ENCODE data around the gene RELN. TPM values are rescaled to one million over a fixed set of nuclear protein-coding genes. Genes with fewer than 3 reads are reported as not detected.
"Not testable (repeated sequence)": the region's sequence is repeated elsewhere in the genome, so short reads cannot be mapped to it uniquely, and the experiment has no call there.

RELN gene
- total RNA-seq, 1 donor from 2014 or later, result 17.5 TPM

DNA sequence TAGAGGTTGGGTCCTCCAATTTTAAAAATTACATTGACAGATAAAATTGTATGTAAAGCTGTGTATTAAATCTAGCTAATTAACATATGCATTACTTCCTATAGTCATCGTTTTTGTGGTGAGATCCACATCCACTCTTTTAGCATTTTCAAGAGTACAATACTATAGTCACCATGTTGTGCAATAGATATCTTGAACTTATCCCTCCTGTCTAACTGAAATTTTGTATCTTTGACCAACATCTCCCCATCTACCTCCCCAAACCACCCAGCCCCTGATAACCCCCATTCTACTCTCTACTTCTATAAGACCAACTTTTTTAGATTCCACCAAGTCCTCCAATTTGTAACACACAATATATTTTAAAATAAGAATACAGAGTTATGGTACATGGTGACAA lies 208.0 kb downstream of the RELN start:
- Mint-ChIP-seq H3K27me3 (no peaks in the 10 kb centered on the region), H3K9me3 (no peaks in the 10 kb centered on the region), H3K4me1 (ENCODE audit: unreplicated experiment) (no peaks in the 10 kb centered on the region), H3K36me3 (no peaks in the 10 kb centered on the region), H3K27ac (no peak overlapping the region), H3K4me3 (no peak overlapping the region)
- TF ChIP-seq, protein P1, sequence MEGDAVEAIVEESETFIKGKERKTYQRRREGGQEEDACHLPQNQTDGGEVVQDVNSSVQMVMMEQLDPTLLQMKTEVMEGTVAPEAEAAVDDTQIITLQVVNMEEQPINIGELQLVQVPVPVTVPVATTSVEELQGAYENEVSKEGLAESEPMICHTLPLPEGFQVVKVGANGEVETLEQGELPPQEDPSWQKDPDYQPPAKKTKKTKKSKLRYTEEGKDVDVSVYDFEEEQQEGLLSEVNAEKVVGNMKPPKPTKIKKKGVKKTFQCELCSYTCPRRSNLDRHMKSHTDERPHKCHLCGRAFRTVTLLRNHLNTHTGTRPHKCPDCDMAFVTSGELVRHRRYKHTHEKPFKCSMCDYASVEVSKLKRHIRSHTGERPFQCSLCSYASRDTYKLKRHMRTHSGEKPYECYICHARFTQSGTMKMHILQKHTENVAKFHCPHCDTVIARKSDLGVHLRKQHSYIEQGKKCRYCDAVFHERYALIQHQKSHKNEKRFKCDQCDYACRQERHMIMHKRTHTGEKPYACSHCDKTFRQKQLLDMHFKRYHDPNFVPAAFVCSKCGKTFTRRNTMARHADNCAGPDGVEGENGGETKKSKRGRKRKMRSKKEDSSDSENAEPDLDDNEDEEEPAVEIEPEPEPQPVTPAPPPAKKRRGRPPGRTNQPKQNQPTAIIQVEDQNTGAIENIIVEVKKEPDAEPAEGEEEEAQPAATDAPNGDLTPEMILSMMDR (conservative IDR thresholded peaks at IDR 0.05), result no peak
- DNase-seq (ENCODE audit: extremely low spot score, unreplicated experiment), result no peak

DNA sequence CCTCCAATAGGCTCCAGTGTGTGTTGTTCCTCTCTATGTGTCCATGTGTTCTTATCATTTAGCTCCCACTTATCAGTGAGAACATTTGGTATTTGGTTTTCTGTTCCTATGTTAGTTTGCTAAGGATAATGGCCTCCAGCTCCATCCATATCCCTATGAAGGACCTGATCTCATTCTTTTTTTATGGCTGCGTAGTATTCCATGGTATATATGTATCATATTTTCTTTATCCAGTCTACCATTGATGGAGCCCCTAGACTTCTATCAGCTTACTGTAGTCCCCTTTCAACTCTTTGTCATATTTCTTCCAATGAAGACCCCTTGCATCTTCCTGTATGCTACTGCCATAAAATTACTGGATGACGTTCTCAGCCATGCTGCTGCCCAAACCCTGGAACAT lies 208.9 kb downstream of the RELN start:
- not testable (repeated sequence) for H3K27me3 Mint-ChIP-seq; DNase-seq (ENCODE audit: extremely low spot score, unreplicated experiment); H3K4me1 Mint-ChIP-seq (ENCODE audit: unreplicated experiment); H3K4me3 Mint-ChIP-seq; H3K9me3 Mint-ChIP-seq; H3K36me3 Mint-ChIP-seq; H3K27ac Mint-ChIP-seq

DNA sequence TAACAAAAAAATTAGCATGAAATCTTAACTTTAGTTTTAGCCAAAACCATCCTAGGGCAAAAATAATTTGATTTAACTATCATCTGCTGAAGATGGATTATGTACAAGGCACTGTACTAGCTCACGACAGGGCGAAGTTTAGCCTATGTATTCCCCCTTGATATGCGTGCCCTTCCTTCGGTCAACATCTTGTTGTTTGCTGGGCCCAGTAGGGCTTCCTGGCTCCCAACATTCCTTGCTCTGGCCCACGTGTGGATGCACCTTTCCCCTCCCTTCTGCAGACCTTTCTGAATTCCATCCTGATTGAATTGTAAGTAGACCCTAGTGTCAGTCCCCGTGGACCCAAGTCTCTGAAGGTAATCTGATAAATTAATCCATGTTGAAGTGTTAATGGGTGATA lies 212.0 kb downstream of the RELN start:
- Mint-ChIP-seq H3K4me3 (no peak overlapping the region), H3K4me1 (ENCODE audit: unreplicated experiment) (no peaks in the 10 kb centered on the region), H3K36me3 (no peaks in the 10 kb centered on the region), H3K27me3 (peaks cover 7% of the 10 kb centered on the region), H3K9me3 (no peaks in the 10 kb centered on the region), H3K27ac (no peak overlapping the region)
- no peak for DNase-seq (ENCODE audit: extremely low spot score, unreplicated experiment)
- TF ChIP-seq, protein P1 (conservative IDR thresholded peaks at IDR 0.05), result no peak

DNA sequence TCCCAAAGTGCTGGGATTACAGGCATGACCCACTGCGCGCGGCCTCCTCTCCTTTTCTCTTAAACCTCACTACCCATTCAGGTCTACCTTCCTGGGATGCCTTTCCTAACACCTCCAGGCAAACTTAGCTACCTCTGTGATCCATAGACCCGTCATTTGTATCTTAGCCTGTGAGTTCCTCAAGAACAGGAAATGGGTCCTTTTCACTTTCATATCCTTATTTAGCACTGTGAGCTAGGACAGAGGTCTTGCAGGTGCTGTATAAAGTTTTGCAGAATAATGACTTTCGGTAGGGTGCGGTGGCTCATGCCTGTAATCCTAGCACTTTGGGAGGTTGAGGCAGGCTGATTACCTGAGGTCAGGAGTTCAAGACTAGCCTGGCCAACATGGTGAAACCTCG lies 215.7 kb downstream of the RELN start:
- no peak overlapping the region for H3K4me3 Mint-ChIP-seq
- TF ChIP-seq, protein P1 (conservative IDR thresholded peaks at IDR 0.05), result no peak
- peaks cover 13% of the 10 kb centered on the region for H3K27me3 Mint-ChIP-seq
- no peaks in the 10 kb centered on the region for H3K4me1 Mint-ChIP-seq (ENCODE audit: unreplicated experiment)
- no peak overlapping the region for H3K27ac Mint-ChIP-seq
- no peak for DNase-seq (ENCODE audit: extremely low spot score, unreplicated experiment)
- no peaks in the 10 kb centered on the region for H3K36me3 Mint-ChIP-seq
- H3K9me3 Mint-ChIP-seq, result no peaks in the 10 kb centered on the region

DNA sequence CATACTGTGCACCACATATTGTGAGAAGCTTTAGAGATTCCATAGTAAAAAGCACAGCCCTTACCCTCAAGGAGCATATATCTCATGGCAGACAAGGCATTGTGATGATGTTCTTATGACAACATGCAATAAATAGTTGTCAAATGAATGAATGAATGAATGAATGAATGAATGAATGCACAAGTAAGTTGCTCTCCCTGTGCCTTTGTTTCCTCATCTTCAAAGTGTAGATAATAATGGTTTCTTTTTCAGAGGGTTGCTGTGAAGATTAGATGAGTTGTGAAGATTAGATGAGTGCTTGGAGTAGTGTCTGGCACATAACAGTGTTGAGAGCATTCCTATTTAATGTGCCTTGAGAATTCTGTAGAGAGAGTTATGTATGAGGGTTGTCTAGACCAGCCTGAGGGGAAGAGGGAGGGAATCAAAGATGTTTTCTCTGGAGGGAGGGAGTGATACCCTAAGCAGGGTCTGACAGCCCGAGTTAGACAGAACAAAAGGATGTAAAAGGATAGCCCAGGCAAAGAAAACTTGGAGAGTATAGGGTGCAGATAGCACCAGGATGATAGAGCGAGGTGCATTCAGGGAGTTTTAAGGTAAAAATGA lies 217.2 kb downstream of the RELN start:
- peaks cover 17% of the 10 kb centered on the region for H3K27me3 Mint-ChIP-seq
- H3K36me3 Mint-ChIP-seq, result no peaks in the 10 kb centered on the region
- H3K27ac Mint-ChIP-seq, result no peak overlapping the region
- H3K4me1 Mint-ChIP-seq (ENCODE audit: unreplicated experiment), result no peaks in the 10 kb centered on the region
- H3K9me3 Mint-ChIP-seq, result no peaks in the 10 kb centered on the region
- TF ChIP-seq, protein P1 (conservative IDR thresholded peaks at IDR 0.05), result no peak
- no peak overlapping the region for H3K4me3 Mint-ChIP-seq
- no peak for DNase-seq (ENCODE audit: extremely low spot score, unreplicated experiment)

DNA sequence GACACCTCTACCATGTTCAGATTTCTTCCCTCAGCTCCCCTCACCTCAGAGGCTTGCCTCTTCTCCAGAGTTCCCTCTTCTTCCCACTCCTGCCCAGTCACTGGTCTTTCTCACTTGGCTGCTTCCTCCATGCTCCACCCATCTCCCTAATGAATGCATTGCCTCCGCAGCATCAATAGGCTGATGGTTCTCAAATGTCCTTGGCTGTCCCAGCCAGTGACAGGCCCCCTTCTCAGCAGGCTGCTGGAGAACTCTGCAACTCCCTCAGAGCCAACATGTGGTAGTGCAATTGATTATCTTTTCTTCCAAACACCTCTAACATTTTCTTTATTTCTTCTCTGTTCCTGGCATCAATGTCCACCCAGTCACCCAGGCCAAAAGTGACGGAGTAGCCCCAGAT lies 218.2 kb downstream of the RELN start:
- Mint-ChIP-seq H3K27ac (no peak overlapping the region), H3K9me3 (no peaks in the 10 kb centered on the region), H3K36me3 (no peaks in the 10 kb centered on the region), H3K4me1 (ENCODE audit: unreplicated experiment) (no peaks in the 10 kb centered on the region), H3K4me3 (no peak overlapping the region), H3K27me3 (peaks cover 21% of the 10 kb centered on the region)
- TF ChIP-seq, protein P1 (conservative IDR thresholded peaks at IDR 0.05), result no peak
- DNase-seq (ENCODE audit: extremely low spot score, unreplicated experiment), result no peak

All from type B pancreatic cell (in vitro differentiated cells).